ENCODE results near the gene FARS2.

The FARS2 gene

GRCh38 chr6:5384276-5384675, 123.0 kb downstream of the FARS2 start:
- TF ChIP-seq, protein P1, sequence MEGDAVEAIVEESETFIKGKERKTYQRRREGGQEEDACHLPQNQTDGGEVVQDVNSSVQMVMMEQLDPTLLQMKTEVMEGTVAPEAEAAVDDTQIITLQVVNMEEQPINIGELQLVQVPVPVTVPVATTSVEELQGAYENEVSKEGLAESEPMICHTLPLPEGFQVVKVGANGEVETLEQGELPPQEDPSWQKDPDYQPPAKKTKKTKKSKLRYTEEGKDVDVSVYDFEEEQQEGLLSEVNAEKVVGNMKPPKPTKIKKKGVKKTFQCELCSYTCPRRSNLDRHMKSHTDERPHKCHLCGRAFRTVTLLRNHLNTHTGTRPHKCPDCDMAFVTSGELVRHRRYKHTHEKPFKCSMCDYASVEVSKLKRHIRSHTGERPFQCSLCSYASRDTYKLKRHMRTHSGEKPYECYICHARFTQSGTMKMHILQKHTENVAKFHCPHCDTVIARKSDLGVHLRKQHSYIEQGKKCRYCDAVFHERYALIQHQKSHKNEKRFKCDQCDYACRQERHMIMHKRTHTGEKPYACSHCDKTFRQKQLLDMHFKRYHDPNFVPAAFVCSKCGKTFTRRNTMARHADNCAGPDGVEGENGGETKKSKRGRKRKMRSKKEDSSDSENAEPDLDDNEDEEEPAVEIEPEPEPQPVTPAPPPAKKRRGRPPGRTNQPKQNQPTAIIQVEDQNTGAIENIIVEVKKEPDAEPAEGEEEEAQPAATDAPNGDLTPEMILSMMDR (IDR thresholded peaks at IDR 0.05), result no peak
- Histone ChIP-seq H3K4me3 (no peak overlapping the region), H3K27ac (no peak overlapping the region)
- DNase-seq (ENCODE audit: low spot score), result no peak

DNA sequence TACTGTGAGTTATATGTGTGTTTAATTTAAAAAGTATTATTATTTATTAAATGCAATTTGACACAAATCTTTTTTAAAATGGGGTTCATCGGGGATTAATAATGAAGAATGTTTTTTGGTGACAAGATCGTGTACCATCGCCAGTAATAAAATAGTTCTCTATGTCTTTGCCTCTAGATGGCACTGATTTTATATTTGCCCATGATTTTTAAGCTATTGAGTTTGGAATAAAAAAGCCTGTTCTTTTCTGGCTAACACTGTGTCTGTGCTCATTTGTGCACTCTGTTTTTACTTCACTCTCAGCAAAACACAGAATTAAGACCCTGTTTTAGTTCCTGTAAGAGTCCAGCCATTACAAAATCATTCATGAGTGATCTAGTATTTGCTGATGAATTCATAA, 127.0 kb downstream of the FARS2 start:
- no peak for DNase-seq (ENCODE audit: low spot score)

DNA sequence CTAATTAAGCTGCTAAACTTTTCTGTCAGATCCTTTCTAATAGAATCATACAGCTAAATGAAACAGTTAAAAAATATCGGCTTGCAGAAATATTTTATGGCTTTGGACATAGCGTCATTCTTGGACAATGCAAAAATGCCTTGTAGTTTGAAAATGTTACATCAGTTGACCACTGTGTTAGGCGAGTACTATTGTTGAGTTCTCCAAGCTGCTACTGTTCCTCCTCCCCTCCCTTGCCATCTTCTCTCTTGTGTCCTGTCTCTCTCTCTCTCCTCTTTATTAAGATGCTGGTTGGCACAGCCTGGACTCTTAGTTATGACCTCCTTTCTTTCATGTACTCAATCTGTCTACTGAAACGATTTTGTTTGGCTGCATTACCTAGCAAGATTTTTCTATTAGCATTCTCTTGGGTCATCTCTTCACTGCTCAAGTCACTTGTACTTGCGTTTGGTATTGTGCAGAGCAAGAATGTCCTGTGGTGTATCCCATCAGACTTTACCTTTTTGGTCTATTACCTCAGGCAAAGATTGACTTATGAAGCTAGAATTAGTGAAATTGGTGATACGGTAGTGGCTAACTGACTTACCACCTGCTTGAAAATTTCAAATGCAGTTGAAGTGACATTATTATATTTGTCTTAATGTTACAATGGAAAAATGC, 127.9 kb downstream of the FARS2 start:
- Histone ChIP-seq H3K4me3 (no peak overlapping the region), H3K27ac (no peak overlapping the region)
- TF ChIP-seq, protein P1 (IDR thresholded peaks at IDR 0.05), result no peak
- no peak for DNase-seq (ENCODE audit: low spot score)

More for the DNA sequence above, 127.0 kb downstream of the FARS2 start:
- TF ChIP-seq, protein P1 (IDR thresholded peaks at IDR 0.05), result no peak
- Histone ChIP-seq H3K4me3 (no peak overlapping the region), H3K27ac (no peak overlapping the region)

DNA sequence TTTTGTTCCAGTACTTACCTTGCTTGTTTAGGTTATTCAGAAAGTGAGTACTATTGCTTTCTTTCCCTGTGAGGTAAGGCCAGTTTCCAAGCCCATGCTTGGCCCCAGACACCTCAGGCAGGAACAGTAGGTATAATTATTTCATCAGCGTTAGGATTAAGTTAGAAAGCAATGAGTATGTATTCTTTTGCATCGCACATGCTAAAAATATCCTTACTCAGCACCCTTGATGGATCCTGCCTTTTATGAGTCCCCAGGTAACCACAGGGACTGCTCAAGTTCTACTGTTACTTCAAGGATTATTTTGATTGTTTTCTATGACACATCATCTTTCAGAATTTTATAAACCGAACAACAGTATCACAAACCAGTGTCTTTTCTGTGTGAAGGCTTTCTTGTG, 128.9 kb downstream of the FARS2 start:
- no peak overlapping the region for H3K27ac ChIP-seq
- TF ChIP-seq, protein P1 (IDR thresholded peaks at IDR 0.05), result no peak
- H3K4me3 ChIP-seq, result no peak overlapping the region
- no peak for DNase-seq (ENCODE audit: low spot score)

DNA sequence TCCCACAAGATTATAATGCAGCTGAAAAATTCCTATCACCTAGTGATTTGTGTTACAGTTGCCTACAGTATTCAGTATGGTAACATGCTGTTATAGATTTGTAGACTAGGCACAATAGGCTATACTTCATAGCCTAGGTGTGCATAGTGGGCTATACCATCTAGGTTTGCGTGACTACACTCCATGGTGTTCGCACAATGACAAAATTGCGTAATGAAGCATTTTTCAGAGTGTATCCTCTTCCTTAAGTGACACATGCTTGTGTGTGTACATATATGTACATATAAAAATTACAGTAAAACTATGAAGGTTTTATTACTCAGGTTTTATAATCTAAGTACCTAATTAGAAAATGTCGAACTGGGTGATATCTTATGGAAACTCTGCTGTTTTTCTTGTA, 133.0 kb downstream of the FARS2 start:
- Histone ChIP-seq H3K27ac (no peak overlapping the region), H3K4me3 (no peak overlapping the region)
- TF ChIP-seq, protein P1 (IDR thresholded peaks at IDR 0.05), result no peak
- no peak for DNase-seq (ENCODE audit: low spot score)

GRCh38 chr6:5395719-5396118, 134.4 kb downstream of the FARS2 start:
- no peak overlapping the region for H3K27ac ChIP-seq
- no peak for DNase-seq (ENCODE audit: low spot score)
- TF ChIP-seq, protein P1 (IDR thresholded peaks at IDR 0.05), result no peak
- no peak overlapping the region for H3K4me3 ChIP-seq

DNA sequence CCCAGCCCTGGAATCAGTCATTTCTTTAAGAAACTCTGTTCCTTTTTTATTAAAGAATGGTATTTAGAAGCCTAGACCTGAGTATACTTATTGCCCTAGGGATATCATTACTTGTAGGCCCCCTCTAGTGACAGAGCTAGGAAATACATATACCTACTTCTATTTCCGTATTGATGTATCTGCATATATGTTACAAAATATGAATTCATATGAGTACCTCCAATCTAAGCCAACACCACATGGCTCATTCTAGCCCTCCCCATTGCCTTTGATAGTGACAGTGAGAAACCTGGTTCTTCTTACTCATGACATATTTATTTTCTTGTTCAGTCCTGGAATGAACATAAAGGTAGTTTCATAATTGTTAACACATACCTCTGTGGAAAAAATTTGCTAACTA, 137.2 kb downstream of the FARS2 start:
- TF ChIP-seq, protein P1 (IDR thresholded peaks at IDR 0.05), result no peak
- Histone ChIP-seq H3K27ac (no peak overlapping the region), H3K4me3 (no peak overlapping the region)
- no peak for DNase-seq (ENCODE audit: low spot score)

Data from coronary artery (tissue), 2 donors.